Tibial artery (tissue), 4 donors: ENCODE measurements around the gene AGMO.

Source experiments
- DNase-seq, 2 donors: peaks; one replicate each; pipeline ENCODE4 v3.0.0-alpha.2; 2019
- H3K27ac ChIP-seq, 2 donors: fragments of 200-600 bp; sonication (generic) in 1 of 2; 1 replicate in 1 of 2; 2 replicates in 1 of 2; pipeline ENCODE4 v1.5.1; 2018 to 2019; ENCODE audit warnings: mild to moderate bottlenecking in 1 of 2
- H3K27me3 ChIP-seq, 2 donors: fragments of 200-600 bp; sonication (generic) in 1 of 2; one replicate each; pipeline versions ENCODE4 v1.5.1 to v1.6.0; 2016 to 2019
- H3K36me3 ChIP-seq, 3 donors: fragments of 200-600 bp; sonication (generic) in 2 of 3; one replicate each; pipeline ENCODE4 v1.5.1; 2016 to 2019; ENCODE audit warnings: mild to moderate bottlenecking in 2 of 3
- H3K4me1 ChIP-seq, 4 donors: fragments of 200-600 bp; sonication (generic) in 2 of 4; 1 replicate in 3 of 4; 2 replicates in 1 of 4; pipeline ENCODE4 v1.5.1; 2016 to 2019
- H3K4me3 ChIP-seq, 2 donors: fragments of 200-600 bp; sonication (generic) in 1 of 2; 1 replicate in 1 of 2; 2 replicates in 1 of 2; pipeline ENCODE4 v1.5.1; 2018 to 2019; ENCODE audit warnings: mild to moderate bottlenecking in 2 of 2
- H3K9me3 ChIP-seq, 3 donors: fragments of 200-600 bp; sonication (generic) in 1 of 3; one replicate each; pipeline ENCODE4 v1.5.1; 2016 to 2019
- intact Hi-C: fragments of 100-400 bp; cut with DNase I; formaldehyde crosslinking; loops from one replicate; pipeline ENCODE4 v1.15.0; 2023; ENCODE audit warnings: low total_unique reads
- TF ChIP-seq, protein P1 (sequence below), 2 experiments: fragments of 200-600 bp in 1 of 2; fragments of 450-650 bp in 1 of 2; IDR thresholded peaks; one replicate each; pipeline ENCODE4 v1.5.1; 2017 to 2019; ENCODE audit warnings: antibody characterized with exemption in 2 of 2, mild to moderate bottlenecking in 1 of 2, moderate library complexity in 1 of 2

Gene AGMO

DNA sequence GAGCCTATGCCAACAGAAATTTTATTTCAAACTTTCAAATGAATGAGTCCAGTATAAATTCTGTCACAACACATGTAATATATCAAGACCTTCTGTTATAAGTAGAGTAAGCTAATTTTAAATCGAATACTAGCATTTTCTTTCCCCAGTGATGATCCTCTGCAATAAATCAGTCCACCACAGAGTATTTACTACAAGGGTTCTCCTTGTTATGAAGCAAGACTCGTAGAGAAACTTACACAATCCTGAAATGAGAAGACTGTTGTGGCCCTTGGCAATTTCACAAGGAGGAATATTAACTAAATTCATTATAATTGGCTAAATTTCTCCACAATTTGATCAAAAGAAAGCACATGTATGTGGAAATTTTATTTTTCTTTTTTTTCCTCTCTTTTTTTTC, 346.8 kb downstream of the AGMO start:
- no peak overlapping the region for H3K27ac ChIP-seq
- no peaks in the 10 kb centered on the region for H3K9me3 ChIP-seq
- DNase-seq: no peak
- no peaks in the 10 kb centered on the region for H3K27me3 ChIP-seq
- no peaks in the 10 kb centered on the region for H3K36me3 ChIP-seq
- H3K4me1 ChIP-seq: no peaks in the 10 kb centered on the region
- no peak overlapping the region for H3K4me3 ChIP-seq
- TF ChIP-seq, protein P1, sequence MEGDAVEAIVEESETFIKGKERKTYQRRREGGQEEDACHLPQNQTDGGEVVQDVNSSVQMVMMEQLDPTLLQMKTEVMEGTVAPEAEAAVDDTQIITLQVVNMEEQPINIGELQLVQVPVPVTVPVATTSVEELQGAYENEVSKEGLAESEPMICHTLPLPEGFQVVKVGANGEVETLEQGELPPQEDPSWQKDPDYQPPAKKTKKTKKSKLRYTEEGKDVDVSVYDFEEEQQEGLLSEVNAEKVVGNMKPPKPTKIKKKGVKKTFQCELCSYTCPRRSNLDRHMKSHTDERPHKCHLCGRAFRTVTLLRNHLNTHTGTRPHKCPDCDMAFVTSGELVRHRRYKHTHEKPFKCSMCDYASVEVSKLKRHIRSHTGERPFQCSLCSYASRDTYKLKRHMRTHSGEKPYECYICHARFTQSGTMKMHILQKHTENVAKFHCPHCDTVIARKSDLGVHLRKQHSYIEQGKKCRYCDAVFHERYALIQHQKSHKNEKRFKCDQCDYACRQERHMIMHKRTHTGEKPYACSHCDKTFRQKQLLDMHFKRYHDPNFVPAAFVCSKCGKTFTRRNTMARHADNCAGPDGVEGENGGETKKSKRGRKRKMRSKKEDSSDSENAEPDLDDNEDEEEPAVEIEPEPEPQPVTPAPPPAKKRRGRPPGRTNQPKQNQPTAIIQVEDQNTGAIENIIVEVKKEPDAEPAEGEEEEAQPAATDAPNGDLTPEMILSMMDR (IDR thresholded peaks at IDR 0.05): no peak
- intact Hi-C loops: no loop called here

- TF ChIP-seq, protein P1 (IDR thresholded peaks at IDR 0.05): no peak
- H3K9me3 ChIP-seq: no peaks in the 10 kb centered on the region
- H3K27ac ChIP-seq: no peak overlapping the region
- DNase-seq: no peak
- intact Hi-C loops: no loop called here
- no peaks in the 10 kb centered on the region for H3K27me3 ChIP-seq
- H3K4me3 ChIP-seq: no peak overlapping the region
- no peaks in the 10 kb centered on the region for H3K4me1 ChIP-seq
- H3K36me3 ChIP-seq: no peaks in the 10 kb centered on the region
Measured at GRCh38 chr7:15213093-15213492, 348.7 kb downstream of the AGMO start.

- Histone ChIP-seq H3K4me1 (no peaks in the 10 kb centered on the region), H3K4me3 (no peak overlapping the region), H3K27ac (no peak overlapping the region), H3K9me3 (no peaks in the 10 kb centered on the region), H3K36me3 (no peaks in the 10 kb centered on the region), H3K27me3 (no peaks in the 10 kb centered on the region)
- intact Hi-C loops: no loop called here
- no peak for DNase-seq
- TF ChIP-seq, protein P1 (IDR thresholded peaks at IDR 0.05): no peak
Measured at GRCh38 chr7:15209429-15209828, 352.4 kb downstream of the AGMO start.

DNA sequence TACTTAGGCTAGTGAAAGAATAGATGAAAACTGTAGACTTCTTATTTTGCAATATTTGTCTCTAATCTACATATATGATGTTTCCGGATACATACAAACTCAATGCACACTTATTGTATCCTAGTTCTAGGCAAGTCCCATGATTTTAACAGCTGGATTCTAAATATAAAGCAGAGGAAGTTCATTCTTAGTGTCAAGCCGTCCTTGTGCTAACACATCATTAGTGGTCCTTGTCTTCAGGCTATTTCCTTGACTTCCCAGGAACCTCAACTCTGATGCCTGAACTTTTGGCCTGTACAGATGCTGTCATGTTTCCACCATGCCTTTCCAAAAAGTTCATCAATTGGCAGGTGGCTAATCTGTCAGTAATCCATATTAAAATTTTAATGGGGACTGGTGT, 357.4 kb downstream of the AGMO start:
- H3K4me1 ChIP-seq: no peaks in the 10 kb centered on the region
- H3K27me3 ChIP-seq: no peaks in the 10 kb centered on the region
- H3K36me3 ChIP-seq: no peaks in the 10 kb centered on the region
- TF ChIP-seq, protein P1 (IDR thresholded peaks at IDR 0.05): no peak
- no peak for DNase-seq
- intact Hi-C loops: no loop called here
- H3K27ac ChIP-seq: no peak overlapping the region
- H3K9me3 ChIP-seq: no peaks in the 10 kb centered on the region
- no peak overlapping the region for H3K4me3 ChIP-seq

GRCh38 chr7:15199482-15199881, 362.3 kb downstream of the AGMO start:
- no peaks in the 10 kb centered on the region for H3K36me3 ChIP-seq
- H3K4me3 ChIP-seq: no peak overlapping the region
- intact Hi-C loops: no loop called here
- TF ChIP-seq, protein P1 (IDR thresholded peaks at IDR 0.05): no peak
- no peak for DNase-seq
- no peaks in the 10 kb centered on the region for H3K4me1 ChIP-seq
- no peak overlapping the region for H3K27ac ChIP-seq
- no peaks in the 10 kb centered on the region for H3K9me3 ChIP-seq
- H3K27me3 ChIP-seq: no peaks in the 10 kb centered on the region
